NCI-H2029 treated with DMSO at 0.1 percent for 48 hours (cell line): Measurements from ENCODE around the gene IARS1.

Experiments
- DNase-seq: peaks from one replicate; lab custom pipeline; 2025; lab: John Stamatoyannopoulos, UW

IARS1 gene

GRCh38 chr9:92295240-92295790 lies 1.8 kb upstream of the IARS1 start:
- DNase-seq, result no peak

- no peak for DNase-seq
Observed at GRCh38 chr9:92294297-92294676, 790 bp upstream of the IARS1 start.

- DNase-seq, result no peak
Observed at GRCh38 chr9:92293075-92293354, 482 bp downstream of the IARS1 start.

GRCh38 chr9:92292338-92293074 lies 991 bp downstream of the IARS1 start:
- DNase-seq, result no peak

GRCh38 chr9:92291577-92291976 lies 1.9 kb downstream of the IARS1 start:
- no peak for DNase-seq

- DNase-seq, result no peak
Observed at GRCh38 chr9:92290785-92291429, 2.6 kb downstream of the IARS1 start.

- DNase-seq, result no peak
Observed at GRCh38 chr9:92289708-92290390, 3.6 kb downstream of the IARS1 start.

GRCh38 chr9:92279302-92279701 lies 14.2 kb downstream of the IARS1 start:
- no peak for DNase-seq

GRCh38 chr9:92278110-92278509 lies 15.4 kb downstream of the IARS1 start:
- no peak for DNase-seq

- no peak for DNase-seq
Observed at GRCh38 chr9:92276331-92277032, 17.0 kb downstream of the IARS1 start.

- no peak for DNase-seq
Observed at GRCh38 chr9:92275541-92275940, 18.0 kb downstream of the IARS1 start.

- no peak for DNase-seq
Observed at GRCh38 chr9:92270511-92270910, 23.0 kb downstream of the IARS1 start.

GRCh38 chr9:92266486-92266885 lies 27.0 kb downstream of the IARS1 start:
- no peak for DNase-seq

GRCh38 chr9:92265154-92265553 lies 28.3 kb downstream of the IARS1 start:
- no peak for DNase-seq

GRCh38 chr9:92263131-92263530 lies 30.4 kb downstream of the IARS1 start:
- no peak for DNase-seq

- peak; percentile 20 for DNase-seq
Observed at GRCh38 chr9:92257327-92257726, 36.2 kb downstream of the IARS1 start.

GRCh38 chr9:92254381-92255337 lies 38.8 kb downstream of the IARS1 start:
- DNase-seq, result no peak

GRCh38 chr9:92253656-92254055 lies 39.8 kb downstream of the IARS1 start:
- no peak for DNase-seq

- DNase-seq, result no peak
Observed at GRCh38 chr9:92247981-92248380, 45.5 kb downstream of the IARS1 start.

- no peak for DNase-seq
Observed at GRCh38 chr9:92247296-92247695, 46.2 kb downstream of the IARS1 start.
